GM18517 (cell line): ENCODE results near the gene NARF.
"Not testable (repeated sequence)": the region's sequence is repeated elsewhere in the genome, so short reads cannot be mapped to it uniquely, and the experiment has no call there.

ENCODE experiments used
- ATAC-seq: cut with Tn5 transposase; IDR thresholded peaks from one replicate; pipeline ENCODE4 v1.9.1; 2021; ENCODE audit warnings: mild to moderate bottlenecking, moderate library complexity; ENCODE audit not compliant: unreplicated experiment

Gene NARF

GRCh38 chr17:82445542-82445941, 13.0 kb upstream of the NARF start:
- ATAC-seq = no peak

- ATAC-seq = no peak
Observed at GRCh38 chr17:82446124-82446523, 12.4 kb upstream of the NARF start.

- ATAC-seq = no peak
Observed at GRCh38 chr17:82446649-82447048, 11.9 kb upstream of the NARF start.

- ATAC-seq = no peak
Observed at GRCh38 chr17:82447876-82448275, 10.7 kb upstream of the NARF start.

GRCh38 chr17:82449131-82449882, 9.2 kb upstream of the NARF start:
- ATAC-seq = peak; percentile 54

GRCh38 chr17:82449883-82450356, 8.6 kb upstream of the NARF start:
- no peak for ATAC-seq

- ATAC-seq = peak; percentile 40
Observed at GRCh38 chr17:82450357-82451106, 8.0 kb upstream of the NARF start, which contains the start of gene CYBC1. Gene CYBC1, minus strand, starts transcription at chr17:82450752. Its CDS starts 1,498 bp downstream, at chr17:82449254.

- ATAC-seq = no peak
Observed at GRCh38 chr17:82452162-82452561, 6.4 kb upstream of the NARF start.

- not testable (repeated sequence) for ATAC-seq
Observed at GRCh38 chr17:82453151-82453550, 5.4 kb upstream of the NARF start.

GRCh38 chr17:82453706-82454105, 4.8 kb upstream of the NARF start:
- not testable (repeated sequence) for ATAC-seq

- no peak for ATAC-seq
Observed at GRCh38 chr17:82457073-82457928, 1.2 kb upstream of the NARF start.

GRCh38 chr17:82457929-82458178, 687 bp upstream of the NARF start:
- ATAC-seq = no peak

GRCh38 chr17:82458885-82459424, 414 bp downstream of the NARF start:
- no peak for ATAC-seq

- ATAC-seq = not testable (repeated sequence)
Observed at GRCh38 chr17:82459936-82460335, 1.4 kb downstream of the NARF start.

- no peak for ATAC-seq
Observed at GRCh38 chr17:82461827-82462524, 3.4 kb downstream of the NARF start.

- ATAC-seq = no peak
Observed at GRCh38 chr17:82463391-82463790, 4.8 kb downstream of the NARF start.

GRCh38 chr17:82463925-82464566, 5.5 kb downstream of the NARF start:
- ATAC-seq = no peak

GRCh38 chr17:82464567-82464929, 6.0 kb downstream of the NARF start:
- no peak for ATAC-seq

GRCh38 chr17:82465023-82465603, 6.6 kb downstream of the NARF start:
- ATAC-seq = no peak

GRCh38 chr17:82468692-82469091, 10.2 kb downstream of the NARF start:
- no peak for ATAC-seq
